Left ventricle myocardium superior (tissue), 1 donor: Measurements from ENCODE around the gene SPA17. TPM values are rescaled to one million over a fixed set of nuclear protein-coding genes. Genes with fewer than 3 reads are reported as not detected.

Experiments
- ATAC-seq: fragments of 200-7000 bp; cut with Tn5 transposase; one replicate; pipeline ENCODE4 v1.9.1; 2020; ENCODE audit warnings: mild to moderate bottlenecking, moderate library complexity
- DNase-seq: peaks from one replicate; pipeline ENCODE4 v3.0.0-alpha.2; 2020
- intact Hi-C: fragments of 100-400 bp; cut with micrococcal nuclease; formaldehyde crosslinking; loops from one replicate; pipeline ENCODE4 v1.11.0; 2022
- total RNA-seq: library from RNA; stranded (reverse); fragmentation: NEBNext Ultra II Directional; extraction: Animal tissue kit (Norgen Biotek cat#: 25700); gene quantifications from one replicate; pipeline ENCODE4 v1.2.1, GENCODE V29; 2021
- donor health status: DM: no; HTN: yes; CAD: no; lungs with severe emphysema.

The SPA17 gene
- total RNA-seq, 1 donor from 2014 or later, result 1.2 TPM

DNA sequence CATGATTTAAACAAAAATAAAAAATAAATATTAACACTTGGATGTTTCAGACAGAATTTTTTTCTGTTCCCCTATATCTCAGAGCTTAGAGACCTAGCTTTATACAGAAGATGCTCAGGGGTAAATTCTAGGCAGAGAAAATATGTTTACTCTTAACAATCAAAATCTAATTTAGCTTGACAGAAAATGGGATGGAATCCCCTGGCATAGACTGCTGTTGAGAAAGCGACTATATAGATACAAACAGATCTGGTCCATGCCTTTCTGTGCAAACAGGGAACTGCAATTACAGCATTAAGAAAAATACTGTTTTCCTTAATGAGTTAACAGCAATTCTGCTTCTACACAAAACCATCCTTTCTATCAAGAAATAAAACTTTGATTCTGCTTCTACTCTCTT lies 14.7 kb upstream of the SPA17 start:
- DNase-seq (no peak), ATAC-seq (no peak)
- intact Hi-C loops, result no loop called here

GRCh38 chr11:124661553-124661952 lies 12.2 kb upstream of the SPA17 start:
- DNase-seq (no peak), ATAC-seq (no peak)
- intact Hi-C loops, result loop anchor here (10.0 kb wide), 3 partner anchors 103 to 173 kb away; partner anchors contain the start of gene ESAM

DNA sequence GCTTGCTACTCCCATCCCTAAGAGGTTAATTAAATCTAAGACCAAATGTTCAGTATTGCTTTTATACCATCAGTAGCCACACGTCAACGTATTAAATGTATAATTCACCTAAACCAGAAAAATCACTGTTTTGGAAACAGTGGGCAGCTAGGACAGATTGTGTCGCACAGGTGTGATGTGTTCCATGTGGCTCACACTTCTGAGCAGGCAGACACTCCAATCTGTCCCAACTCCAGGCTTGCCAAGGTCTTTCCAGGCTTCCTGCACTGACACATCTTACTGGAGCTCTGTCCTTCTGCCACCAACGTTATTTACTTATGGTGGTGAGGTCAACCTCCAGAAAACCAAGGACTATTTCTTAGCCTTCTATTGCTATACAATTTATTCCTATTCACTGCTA lies 11.6 kb upstream of the SPA17 start:
- intact Hi-C loops, result loop anchor here (10.0 kb wide), 3 partner anchors 103 to 173 kb away; partner anchors contain the start of gene ESAM
- ATAC-seq (no peak), DNase-seq (no peak)

- intact Hi-C loops, result loop anchor here (10.0 kb wide), 3 partner anchors 101 to 171 kb away; partner anchors contain the start of gene ESAM
- ATAC-seq (no peak), DNase-seq (no peak)
Observed at GRCh38 chr11:124663861-124664260, 9.8 kb upstream of the SPA17 start.

DNA sequence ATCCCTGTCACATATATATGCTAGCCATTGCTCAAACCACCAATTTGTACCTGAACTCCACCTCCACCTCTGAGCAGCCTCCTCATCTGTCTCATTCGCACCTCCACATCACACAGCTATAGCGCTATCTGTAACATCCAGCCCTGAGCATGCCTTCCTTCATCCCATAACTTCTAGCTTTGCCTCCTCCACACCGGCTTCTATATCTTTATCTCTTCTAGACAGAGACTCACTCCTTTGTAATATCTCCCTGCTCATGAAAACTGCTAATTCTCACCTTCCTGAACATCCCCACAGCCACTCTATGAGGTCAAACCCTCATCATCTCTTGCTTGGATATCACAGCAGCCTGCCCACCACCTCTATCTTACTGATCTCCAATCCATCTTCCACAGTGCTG lies 6.1 kb upstream of the SPA17 start:
- no peak for DNase-seq
- no peak for ATAC-seq
- intact Hi-C loops, result loop anchor here (10.0 kb wide), 3 partner anchors 97 to 167 kb away; partner anchors contain the start of gene ESAM

DNA sequence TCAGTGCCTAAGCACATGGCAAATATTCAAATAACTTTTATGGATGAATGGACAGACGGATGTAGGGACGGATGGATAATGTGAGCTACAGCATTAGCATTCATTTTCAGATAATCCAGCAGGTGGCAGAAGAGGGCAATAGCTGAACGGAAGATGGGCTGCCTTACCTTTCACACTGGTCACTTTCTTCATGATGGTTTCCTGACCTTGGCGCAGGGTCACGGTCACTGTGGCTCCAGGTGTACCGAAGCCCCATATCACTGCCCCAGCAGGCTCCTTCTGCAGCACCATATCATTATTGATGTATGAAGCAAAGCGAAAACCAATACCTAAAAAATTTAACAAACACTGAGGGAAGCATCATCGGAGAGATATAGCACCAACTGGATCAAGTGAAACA lies 4.5 kb upstream of the SPA17 start:
- DNase-seq (no peak), ATAC-seq (no peak)
- intact Hi-C loops, result loop anchor here (10.0 kb wide), 3 partner anchors 96 to 166 kb away; partner anchors contain the start of gene ESAM

- intact Hi-C loops, result no loop called here
- DNase-seq (no peak), ATAC-seq (no peak)
Observed at GRCh38 chr11:124670732-124671131, 3.0 kb upstream of the SPA17 start.

DNA sequence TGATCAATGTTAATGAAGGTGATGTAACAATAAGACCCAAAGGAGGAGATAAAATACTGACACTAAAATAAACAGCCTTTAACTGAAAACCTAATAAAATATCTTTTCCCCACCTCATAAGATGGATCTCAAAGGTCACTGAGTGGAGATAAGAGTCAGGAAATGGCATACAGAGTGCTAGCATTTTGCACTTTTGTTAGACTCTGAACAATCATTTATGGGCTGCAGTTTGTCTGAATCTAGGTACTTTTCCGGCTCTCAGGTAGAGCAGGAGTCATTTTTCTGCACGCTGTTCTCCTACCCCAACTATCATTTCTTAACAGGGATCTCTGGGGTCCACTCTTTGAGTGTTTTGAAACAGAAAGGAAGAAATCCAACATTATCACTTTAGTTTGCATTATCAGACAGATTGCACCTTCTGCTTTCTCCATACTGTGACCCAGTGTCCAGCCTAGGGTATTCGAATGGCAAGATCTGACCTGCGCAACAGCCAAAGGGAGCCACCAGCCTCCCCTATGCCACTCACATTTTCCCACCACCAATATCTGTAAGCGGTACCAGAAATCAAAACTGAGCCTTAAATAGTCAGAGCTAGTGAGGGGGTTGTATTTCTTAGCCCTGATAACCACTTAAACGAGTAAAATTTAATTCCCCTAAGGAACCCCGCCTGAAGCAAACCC lies 1.0 kb upstream of the SPA17 start:
- peak; percentile 2 for ATAC-seq
- intact Hi-C loops, result no loop called here

DNA sequence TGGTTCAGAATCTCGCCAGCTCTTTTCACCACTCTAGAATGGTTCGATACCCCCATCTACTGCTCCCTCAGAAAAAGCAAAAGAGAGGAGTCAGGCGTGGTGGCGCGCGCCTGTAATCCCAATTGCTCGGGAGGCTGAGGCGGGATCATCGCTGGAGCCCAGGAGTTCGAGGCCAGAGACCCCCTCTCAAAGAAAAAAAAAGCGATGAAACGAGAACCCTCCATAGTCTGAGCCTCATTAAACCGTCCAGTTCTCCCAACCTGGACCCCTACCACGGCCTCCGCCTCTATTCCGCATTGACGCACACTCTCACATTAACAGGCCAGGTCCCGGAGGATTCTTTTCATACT lies 439 bp downstream of the SPA17 start:
- intact Hi-C loops, result no loop called here
- ATAC-seq, result no peak
- DNase-seq, result no peak

More for the DNA sequence above, 1.0 kb upstream of the SPA17 start:
- no peak for DNase-seq

DNA sequence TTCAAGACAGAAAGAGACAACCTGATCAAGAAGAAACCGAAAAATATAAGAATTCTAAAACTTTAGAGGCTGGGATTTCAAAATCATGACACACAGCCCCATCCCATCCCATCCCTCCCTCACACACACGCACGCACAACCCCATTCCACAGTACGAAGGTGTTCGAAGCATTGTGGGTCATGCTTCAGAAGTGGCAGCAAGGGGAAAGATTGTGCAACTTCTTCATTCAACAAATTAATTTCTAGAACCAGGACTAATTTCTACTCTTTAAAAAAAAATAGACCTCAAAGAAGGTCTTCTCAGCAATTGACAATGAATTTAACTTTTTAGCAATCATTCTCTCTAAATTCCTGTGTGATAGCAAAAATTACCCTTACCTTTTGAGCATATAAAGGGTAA lies 867 bp downstream of the SPA17 start:
- no peak for ATAC-seq

DNA sequence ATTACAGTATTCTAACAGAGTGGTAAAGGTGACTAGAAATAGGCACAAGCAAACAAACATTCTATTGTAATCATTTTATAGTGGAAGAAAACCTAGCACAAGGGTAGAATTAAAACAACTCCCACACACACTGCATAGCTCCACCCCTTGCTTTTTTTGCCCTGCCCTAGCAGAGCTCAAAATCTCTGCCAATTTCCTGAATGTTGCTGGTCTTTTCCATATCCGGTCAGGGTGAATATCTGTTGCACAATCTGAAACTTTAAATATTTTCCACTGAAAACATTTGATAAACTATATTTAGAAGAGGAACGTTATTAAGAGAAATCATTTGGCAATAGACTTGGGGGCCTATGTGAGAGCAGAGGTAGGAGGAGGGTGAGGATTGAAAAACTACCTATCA lies 2.7 kb downstream of the SPA17 start:
- no peak for DNase-seq
- peak; percentile 26 for ATAC-seq
- intact Hi-C loops, result no loop called here

More for the DNA sequence above, 867 bp downstream of the SPA17 start:
- intact Hi-C loops, result no loop called here
- DNase-seq, result no peak

DNA sequence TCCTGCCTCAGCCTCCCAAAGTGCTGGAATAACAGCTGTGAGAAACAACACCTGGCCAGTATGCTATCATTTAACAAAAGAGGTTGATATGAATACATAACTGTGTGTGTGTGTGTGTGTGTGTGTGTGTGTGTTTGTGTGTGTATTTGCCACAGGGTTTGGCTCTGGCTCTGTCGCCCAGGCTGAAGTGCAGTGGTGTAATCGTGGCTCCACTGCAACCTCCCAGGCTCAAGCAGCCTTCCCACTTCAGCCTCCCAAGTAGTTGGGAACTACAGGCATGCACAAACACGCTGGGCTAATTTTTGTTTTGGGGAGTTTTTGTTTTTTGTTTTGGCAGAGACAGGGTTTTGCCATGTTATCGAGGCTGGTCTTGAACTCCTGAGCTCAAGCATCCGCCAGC lies 4.7 kb downstream of the SPA17 start:
- intact Hi-C loops, result no loop called here
- DNase-seq, result no peak
- ATAC-seq, result no peak

- no peak for ATAC-seq
- DNase-seq, result no peak
- intact Hi-C loops, result no loop called here
Observed at GRCh38 chr11:124681421-124681820, 7.7 kb downstream of the SPA17 start.

DNA sequence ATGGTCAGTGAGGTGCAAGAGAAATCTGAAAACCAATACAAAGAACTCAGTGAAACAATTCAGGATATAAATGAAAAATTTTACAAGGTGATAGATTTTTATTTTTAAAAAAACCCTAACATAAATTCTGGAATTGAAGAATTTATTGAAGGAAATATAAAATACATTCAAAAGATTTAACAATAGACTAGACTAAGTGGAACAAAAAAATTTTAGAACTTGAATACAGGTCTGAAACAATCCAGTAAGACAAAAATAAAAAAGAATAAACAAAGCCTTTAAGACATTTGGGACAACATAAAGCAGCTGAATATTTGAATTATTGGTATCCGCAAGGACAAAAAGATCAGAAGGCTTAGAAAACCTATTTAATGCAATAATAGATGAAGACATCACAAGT lies 8.7 kb downstream of the SPA17 start:
- intact Hi-C loops, result no loop called here
- DNase-seq (no peak), ATAC-seq (no peak)

GRCh38 chr11:124693142-124693541 lies 19.4 kb downstream of the SPA17 start:
- DNase-seq, result no peak
- no peak for ATAC-seq

DNA sequence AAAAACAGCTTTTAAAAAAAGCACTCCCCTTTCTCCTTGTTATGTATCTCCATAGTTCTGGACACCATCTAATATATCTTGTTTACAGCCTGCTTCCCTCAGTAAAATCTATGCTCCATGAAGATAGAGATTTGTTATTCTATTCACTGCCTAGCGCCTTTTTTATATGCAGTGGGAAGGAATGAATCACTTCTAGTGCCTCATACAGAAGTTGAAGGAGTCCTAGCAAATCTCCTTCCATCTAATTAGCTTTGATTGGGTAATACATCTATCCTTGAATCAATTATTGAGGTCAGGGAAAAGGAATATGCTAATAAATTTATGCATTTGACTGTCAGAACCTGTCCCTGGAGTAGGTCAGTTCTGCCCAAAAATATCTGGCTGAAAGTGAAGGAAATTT lies 25.8 kb downstream of the SPA17 start:
- ATAC-seq, result no peak
- no peak for DNase-seq
- intact Hi-C loops, result no loop called here

More at GRCh38 chr11:124693142-124693541, 19.4 kb downstream of the SPA17 start:
- intact Hi-C loops, result no loop called here

- intact Hi-C loops, result no loop called here
- ATAC-seq (no peak), DNase-seq (no peak)
Observed at GRCh38 chr11:124700028-124700427, 26.3 kb downstream of the SPA17 start.

- no peak for DNase-seq
- intact Hi-C loops, result no loop called here
- ATAC-seq, result no peak
Observed at GRCh38 chr11:124707829-124708228, 34.1 kb downstream of the SPA17 start.

DNA sequence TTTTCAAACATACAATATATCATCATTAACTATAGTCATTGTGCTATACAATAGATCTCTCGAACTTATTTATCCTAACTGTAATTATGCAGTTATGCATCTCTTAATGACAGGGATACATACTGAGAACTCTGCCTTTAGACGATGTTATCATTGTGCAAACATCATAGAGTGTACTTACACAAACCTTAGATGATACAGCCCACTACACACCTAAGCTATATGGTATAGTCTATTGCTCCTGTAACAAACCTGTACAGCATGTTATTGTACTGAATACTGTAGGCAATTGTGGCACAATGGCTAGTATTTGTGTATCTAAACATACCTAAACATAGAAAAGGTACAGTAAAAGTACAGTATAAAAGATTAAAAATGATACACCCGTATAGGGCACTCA lies 38.7 kb downstream of the SPA17 start:
- ATAC-seq, result no peak
- intact Hi-C loops, result no loop called here
- DNase-seq, result no peak

- intact Hi-C loops, result no loop called here
- DNase-seq (no peak), ATAC-seq (no peak)
Observed at GRCh38 chr11:124716591-124716990, 42.9 kb downstream of the SPA17 start.

DNA sequence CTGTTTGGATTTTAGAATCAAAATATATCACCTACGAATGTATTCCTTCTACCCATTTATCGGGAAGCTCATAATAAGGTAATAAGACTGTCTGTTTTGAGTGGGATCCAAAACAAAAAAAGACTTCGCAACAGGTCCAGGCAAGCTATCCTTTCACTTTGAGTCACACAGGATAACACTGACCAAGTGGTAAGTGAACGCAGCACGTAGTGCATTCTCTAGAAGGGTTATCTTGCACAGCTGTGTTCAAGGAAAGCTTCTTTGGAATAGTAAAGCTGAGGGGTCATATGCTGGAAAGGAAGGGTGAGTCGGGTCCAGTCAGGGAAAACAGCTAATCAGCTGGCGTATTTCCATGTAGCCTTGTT lies 43.7 kb downstream of the SPA17 start:
- ATAC-seq (peak; percentile 73), DNase-seq (no peak)
- intact Hi-C loops, result no loop called here
